K562 treated with DMSO at 1 percent for 4 hours (cell line): ENCODE results near the gene ABHD17A. TPM values are rescaled to one million over a fixed set of nuclear protein-coding genes. Genes with fewer than 3 reads are reported as not detected.

Source experiments
- total RNA-seq: library from RNA; unstranded; fragments of 300-600 nt; gene quantifications from 2 replicates; pipeline ENCODE4 v1.2.3, GENCODE V29; 2022; ENCODE audit not compliant: insufficient read depth

The ABHD17A gene
- total RNA-seq: 138 and 148 TPM in 2 replicates

GRCh38 chr19:1885398-1886119 is at the start of gene ABHD17A:
Gene ABHD17A (minus strand): TSS chr19:1885496. CDS start chr19:1881566, 3,930 bp downstream.

GRCh38 chr19:1905110-1905862 is 20.0 kb upstream of the ABHD17A start, which contains the start of the genes ADAT3 and SCAMP4:
Gene ADAT3 (plus strand): TSS chr19:1905399. CDS start chr19:1912048, 6,649 bp downstream.
Gene SCAMP4 (plus strand): TSS chr19:1905399. CDS start chr19:1915020, 9,621 bp downstream.

GRCh38 chr19:1863328-1863637 is 22.0 kb downstream of the ABHD17A start, which contains the start of gene KLF16:
Gene KLF16 (minus strand): TSS chr19:1863579. CDS start chr19:1863497, 82 bp downstream.

GRCh38 chr19:1848399-1849131 is 36.7 kb downstream of the ABHD17A start, which contains the start of gene REXO1:
Gene REXO1 (minus strand): TSS chr19:1848483. CDS start chr19:1848358, 125 bp downstream.

Other genes starting within 250 kb of the ABHD17A start
- 91.0 and 114 TPM in 2 replicates for gene TCF3, start 232.9 kb downstream of the ABHD17A start, total RNA-seq
- gene ONECUT3, start 132.0 kb downstream of the ABHD17A start, total RNA-seq: not detected in 2 replicates
- gene ATP8B3, start 73.2 kb downstream of the ABHD17A start, total RNA-seq: 2.9 and 3.1 TPM in 2 replicates
- gene REXO1, start 37.0 kb downstream of the ABHD17A start, total RNA-seq: 29.2 and 37.3 TPM in 2 replicates
- 18.8 and 36.0 TPM in 2 replicates for gene KLF16, start 21.9 kb downstream of the ABHD17A start, total RNA-seq
- gene ADAT3, start 19.9 kb upstream of the ABHD17A start, total RNA-seq: 17.2 and 23.5 TPM in 2 replicates
- 54.0 and 61.0 TPM in 2 replicates for gene SCAMP4, start 19.9 kb upstream of the ABHD17A start, total RNA-seq
- 70.6 and 94.9 TPM in 2 replicates for gene CSNK1G2, start 55.7 kb upstream of the ABHD17A start, total RNA-seq
- 73.4 and 74.1 TPM in 2 replicates for gene BTBD2, start 130.2 kb upstream of the ABHD17A start, total RNA-seq
- gene MKNK2, start 165.7 kb upstream of the ABHD17A start, total RNA-seq: 307 and 424 TPM in 2 replicates
- 9.4 and 12.8 TPM in 2 replicates for gene MOB3A, start 210.8 kb upstream of the ABHD17A start, total RNA-seq
- 1.6 and 2.1 TPM in 2 replicates for gene IZUMO4, start 211.4 kb upstream of the ABHD17A start, total RNA-seq